HG03575 (cell line): Measurements from ENCODE around the gene CHAT.

Experiments used
- ATAC-seq: cut with Tn5 transposase; IDR thresholded peaks from one replicate; pipeline ENCODE4 v1.9.1; 2021; ENCODE audit not compliant: unreplicated experiment, insufficient number of reproducible peaks, low FRiP score; ENCODE audit errors: extremely low read depth

The CHAT gene

DNA sequence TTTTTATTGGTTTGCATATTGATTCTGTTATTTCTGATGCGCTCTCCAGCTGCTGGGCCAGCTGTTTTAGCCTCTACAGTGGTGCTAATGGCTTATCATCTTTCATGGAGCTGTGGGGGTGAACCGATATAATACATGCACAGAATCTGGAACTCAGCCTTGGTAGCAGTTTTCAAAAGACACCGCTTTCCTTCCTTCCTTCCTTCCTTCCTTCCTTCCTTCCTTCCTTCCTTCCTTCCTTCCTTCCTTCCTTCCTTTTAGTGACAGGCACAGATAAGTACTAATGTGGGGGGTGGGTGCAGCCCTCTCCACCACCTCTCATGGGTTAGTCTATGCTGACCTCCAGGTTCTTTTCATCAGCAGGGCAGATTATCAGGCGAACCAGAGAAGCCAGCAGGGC, 33.7 kb downstream of the CHAT start:
- ATAC-seq: no peak

DNA sequence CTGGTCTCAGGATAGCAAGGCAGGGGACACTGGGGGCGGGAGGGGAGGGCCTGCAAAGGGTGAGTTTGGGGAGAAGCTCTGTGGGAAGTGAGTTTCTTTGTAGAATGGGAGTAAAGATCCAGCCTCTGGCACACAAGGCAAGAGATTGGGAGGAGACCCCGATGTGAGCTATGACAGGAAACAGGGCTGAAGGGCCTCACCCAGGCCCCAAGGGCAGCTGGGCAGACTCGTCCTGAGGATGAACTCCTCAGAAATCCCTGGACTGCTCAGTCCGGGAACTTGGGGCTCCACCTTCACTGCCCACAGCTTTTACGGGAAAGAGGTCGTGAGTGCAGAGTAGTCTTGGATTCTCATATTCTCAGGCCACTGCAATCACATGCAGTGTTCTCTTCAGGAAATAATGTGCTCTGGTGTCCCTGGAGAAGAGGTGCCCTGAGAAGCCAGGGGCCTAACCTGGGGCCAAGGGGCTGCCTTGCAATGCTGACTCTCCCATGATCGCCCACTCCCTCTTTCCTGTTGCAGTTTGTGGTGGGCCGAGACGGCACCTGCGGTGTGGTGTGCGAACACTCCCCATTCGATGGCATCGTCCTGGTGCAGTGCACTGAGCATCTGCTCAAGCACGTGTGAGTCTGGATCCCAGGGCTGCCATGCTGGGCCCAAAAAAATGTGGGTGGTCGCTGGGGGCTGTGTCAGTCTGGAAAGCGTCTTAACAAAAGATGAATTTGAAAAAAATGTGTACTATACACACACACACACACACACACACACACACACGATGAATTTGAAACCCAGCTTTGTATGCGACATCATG, 34.4 kb downstream of the CHAT start:
- no peak for ATAC-seq

DNA sequence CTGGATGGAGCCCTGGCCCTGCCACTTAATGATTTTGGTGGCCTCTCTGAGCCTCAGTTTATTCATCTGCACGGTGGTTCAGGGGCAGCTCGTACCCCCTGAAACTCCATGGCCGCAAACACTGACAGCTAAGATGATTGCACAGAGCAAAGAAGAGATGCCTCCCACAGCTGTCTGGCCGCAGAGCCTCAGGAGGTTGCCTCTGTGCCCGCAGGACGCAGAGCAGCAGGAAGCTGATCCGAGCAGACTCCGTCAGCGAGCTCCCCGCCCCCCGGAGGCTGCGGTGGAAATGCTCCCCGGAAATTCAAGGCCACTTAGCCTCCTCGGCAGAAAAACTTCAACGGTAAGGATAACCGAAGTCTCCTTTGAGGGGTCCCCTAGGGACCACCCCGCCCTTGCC, 35.5 kb downstream of the CHAT start:
- no peak for ATAC-seq

DNA sequence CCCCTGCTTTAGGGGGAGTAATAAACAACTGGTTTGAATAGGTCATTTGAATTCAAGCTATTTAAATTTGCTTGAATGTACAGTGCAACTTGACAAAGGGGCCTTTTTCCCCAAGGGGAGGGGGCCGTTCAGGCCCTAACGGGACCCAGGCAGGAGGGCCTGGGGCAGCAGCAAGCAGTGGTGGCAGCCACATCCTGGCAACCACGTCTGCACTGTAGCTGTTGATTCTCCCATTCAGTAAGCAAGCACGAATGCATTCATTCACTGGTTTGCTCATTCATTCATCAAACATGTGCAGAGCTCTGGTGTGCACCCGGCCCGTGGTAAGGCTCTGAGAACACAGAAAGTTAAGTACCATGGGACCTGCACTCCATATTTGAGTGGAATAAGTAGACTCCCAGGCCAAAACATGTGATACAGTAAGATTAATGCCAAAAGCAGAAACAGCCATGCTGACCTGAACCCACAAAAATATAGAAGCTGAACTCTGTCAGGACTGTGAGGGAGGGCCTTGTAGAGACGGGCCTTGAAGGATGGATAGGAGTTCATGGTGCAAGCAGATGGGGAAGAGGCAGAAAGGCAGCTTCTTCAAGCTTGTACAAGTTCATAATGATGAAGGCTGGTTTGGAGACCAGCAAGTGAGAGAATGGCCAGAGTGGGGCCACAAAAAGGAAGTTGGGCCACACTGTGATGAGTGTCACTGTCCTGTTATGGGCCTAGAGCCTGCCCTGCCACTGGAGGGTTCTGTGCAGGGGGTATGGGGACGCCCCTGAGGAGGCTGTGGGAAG, 36.3 kb downstream of the CHAT start:
- ATAC-seq: no peak

DNA sequence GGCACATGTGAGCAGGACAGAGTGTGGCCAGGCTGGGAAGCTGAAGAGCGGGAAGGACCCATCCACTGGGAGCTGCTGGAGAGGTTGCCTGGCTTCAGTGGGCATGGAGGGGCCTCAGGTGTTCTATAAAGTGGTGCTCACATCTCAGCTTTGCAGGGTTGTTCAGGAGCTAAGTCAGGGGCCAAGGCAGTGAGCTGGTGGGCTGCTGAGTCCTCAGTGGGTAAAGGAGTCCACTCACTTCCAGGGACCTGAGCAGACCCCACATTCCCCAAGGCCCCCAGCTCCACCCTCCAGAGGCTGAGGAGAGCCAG, 36.8 kb downstream of the CHAT start:
- ATAC-seq: no peak

DNA sequence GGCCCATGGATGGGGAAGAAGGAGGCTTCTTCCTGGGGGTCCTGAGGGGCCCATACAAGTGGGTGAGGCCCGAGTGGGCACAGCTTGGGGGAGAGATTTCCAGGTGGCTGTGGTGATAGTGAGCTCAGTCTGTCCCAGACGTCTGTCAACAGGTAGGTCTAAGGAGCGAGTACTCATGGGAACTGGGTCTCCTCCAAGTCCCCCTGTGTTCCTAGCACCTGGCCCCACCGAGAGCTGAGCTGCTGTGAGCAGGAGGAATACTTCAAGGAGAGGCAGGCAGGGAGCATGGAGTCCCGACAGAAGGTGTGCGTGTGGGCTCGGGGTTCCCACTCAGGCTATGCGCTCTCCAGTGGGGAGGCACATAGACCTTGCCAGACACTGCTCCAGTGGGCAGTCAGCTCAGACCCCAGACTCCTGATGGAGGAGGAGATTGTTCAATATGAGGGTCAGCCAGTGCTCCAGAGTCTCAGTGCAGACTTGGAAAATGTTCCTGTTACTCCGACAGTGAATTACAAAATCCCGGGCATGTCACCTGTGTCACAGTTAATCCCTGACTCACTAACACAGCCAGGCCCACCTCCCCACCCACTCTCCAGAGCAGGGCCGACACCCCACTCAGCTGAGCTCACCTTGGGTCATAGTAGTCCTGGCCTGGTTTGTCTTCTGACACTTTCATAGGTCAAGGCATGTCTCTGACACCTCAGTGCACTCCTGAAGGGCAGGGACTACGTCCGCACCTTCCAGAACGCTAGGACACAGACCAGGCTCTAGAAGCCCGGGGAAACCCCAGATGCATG, 37.4 kb downstream of the CHAT start:
- no peak for ATAC-seq

DNA sequence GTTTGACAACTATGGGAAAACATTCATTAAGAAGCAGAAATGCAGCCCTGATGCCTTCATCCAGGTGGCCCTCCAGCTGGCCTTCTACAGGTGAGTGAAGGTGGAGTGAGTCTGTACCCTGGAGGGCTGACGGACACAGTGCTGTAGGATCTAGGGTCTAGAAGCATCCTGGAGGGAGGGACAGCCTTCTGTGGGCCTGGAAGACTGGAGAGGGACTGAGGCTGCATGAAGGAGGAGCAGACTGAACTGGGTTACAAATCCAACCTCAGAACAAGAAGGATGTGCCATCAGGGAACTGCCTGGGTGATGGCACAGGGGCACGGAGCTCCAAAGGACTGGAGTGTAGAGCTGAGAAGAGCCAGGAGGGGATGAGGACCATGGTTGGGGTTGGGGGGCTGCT, 38.1 kb downstream of the CHAT start:
- no peak for ATAC-seq

DNA sequence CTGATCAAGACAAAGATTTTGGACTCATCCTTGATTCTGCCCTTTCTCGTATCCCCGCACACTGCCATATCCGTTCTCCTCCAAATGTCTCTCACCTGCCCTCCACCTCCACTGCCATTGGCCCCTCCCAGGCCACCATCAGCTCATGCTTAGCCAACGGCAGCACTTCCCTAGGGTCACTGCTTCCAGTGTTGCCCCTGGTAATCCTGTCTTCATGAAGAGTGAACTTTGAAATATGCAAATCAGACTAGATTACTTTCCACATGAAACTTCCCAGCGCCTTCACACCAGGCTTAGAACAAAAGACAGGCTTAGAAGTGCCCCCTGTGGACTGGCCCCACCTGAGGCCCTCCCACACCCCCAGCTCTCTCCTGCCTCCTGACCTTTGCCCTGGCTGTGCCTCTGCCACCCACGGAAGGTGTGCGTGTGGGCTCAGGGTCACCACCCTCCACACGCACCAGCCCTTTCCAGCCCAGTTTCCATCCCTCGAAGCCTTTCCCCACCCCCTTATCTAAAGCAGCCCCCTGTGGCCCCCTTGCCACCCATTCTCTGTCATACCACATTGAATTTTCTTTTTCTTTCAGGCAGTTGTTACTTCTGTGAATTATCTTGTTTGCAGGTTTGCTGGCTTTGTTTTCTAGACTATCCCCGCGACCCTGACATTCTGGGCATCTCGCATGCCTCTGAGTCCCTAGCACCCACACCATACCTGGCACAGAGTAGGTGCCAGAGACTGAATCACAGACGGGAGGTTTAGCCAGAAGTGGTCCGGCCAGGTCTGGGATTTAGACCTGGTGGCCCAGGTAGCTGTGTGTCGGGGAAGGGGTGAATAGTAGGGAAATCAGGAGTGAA, 38.8 kb downstream of the CHAT start:
- ATAC-seq: no peak

DNA sequence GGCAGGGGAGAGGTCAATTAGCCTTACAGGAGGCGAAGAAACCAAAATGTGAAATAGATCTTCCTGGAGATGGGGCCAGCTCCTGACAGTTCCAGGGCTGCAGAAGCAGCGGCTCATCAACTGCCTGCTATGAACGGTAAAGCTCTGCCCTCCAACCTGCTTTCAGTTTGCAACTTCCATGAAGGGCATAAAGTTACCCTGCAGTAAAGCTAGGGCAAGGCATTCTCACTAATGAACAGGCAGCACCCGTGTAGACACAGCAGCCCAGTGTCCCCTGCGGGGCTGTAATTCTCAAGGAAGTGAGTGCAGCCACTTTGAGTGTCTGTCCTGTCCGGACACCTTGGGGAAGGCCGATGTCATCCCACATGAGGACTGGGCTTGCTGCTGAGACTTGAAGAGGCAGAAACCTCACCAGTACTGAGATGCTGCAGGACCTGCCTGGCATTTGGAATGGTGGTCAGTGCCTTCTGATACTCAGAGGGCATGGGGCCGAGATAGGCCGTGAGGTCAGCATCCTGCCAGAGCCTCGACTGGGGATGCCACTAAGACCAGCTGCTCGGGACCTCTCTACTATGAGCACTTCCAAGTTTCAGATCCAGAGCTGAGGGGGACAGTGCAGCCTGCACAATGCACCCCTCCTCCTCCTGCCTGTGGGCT, 39.6 kb downstream of the CHAT start:
- ATAC-seq: no peak

DNA sequence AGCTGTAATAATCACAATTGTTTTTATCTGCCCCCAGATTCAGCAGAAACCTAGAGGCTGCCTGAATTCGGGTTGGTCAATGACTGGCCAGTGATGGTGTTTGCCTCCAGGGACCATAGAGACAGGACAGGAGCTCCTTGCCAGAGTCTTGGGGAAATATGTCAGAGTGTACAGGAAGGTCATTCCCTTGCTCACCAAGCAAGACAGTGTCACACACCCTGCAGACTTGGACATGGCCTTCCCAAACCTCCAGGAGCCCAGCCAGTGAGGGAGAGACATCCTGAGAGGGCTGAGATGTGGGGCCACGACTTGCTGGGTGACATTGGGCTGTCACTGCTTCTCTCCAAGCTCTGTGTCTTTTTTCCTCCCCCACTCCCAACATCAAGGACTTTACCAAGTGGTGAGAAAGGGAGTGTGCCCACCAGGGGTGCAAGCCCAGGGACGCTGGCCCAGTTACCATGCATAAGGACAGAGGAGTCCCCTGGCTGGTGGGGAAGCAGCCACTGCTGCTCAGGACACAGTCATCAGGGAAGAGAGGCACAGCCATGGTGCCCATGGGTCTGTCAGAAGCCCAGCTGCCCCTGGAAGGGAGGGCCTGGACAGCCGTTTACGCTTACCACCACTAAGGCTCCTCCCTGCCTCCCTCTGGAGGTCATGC, 40.3 kb downstream of the CHAT start:
- ATAC-seq: no peak

DNA sequence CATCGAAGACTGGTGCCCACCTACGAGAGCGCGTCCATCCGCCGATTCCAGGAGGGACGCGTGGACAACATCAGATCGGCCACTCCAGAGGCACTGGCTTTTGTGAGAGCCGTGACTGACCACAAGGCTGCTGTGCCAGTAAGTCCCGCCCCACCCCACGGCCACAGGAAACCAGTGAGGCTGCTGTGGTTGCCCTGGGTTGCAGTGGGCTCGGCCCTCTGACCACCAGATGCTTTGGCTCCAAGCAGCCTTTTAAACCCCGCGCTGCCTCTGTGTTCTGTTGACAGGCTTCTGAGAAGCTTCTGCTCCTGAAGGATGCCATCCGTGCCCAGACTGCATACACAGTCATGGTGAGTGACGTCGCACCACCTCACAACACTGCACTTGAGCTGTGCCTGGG, 41.3 kb downstream of the CHAT start:
- ATAC-seq: no peak

DNA sequence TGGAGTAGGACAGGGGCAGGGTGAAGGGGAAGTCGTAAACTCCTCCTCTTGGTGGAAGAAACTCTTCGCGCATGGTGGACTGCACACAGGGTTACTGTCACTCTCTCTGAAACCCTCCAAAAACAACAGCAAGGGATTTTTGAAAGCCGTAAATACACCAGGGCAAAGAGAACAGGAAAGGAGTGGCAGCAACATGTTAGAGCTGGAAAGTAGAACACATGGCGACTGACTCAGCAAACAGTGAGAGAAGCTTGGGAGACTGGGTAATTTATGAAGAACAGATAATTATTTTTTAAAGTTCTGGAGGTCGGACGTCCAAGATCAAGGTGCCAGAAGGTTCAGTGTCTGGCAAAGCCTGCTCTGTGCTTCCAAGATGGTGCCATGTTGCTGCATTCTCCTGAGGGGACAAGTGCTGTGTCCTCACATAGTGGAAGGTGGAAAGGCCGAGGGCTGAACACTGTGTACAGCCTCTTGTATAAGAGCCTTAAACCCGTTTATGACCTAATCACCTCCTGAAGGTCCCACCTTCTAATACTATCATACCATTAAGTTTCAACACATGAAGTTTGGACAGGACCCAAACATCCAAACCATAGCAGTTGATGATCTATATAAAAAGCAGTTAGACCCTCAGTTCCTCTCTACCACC, 43.1 kb downstream of the CHAT start:
- ATAC-seq: no peak

DNA sequence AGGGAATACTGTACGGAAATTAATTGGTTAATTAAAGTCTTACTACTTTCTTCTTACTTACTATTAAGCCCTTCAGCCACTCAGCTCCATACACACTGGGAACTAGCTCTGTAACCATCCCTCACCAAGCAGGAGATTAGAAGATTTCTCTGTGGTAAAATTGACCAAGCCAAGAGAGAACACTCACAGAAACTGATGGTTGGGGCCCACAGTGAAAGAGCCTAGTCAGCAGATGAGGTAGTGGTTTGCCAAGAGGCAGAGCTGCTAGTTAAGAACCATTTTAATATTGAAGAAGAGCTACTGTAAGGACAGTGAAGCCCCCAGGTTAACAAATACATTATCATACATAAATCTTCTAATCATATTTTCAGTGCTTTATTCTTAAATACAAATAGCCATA, 43.8 kb downstream of the CHAT start:
- no peak for ATAC-seq

DNA sequence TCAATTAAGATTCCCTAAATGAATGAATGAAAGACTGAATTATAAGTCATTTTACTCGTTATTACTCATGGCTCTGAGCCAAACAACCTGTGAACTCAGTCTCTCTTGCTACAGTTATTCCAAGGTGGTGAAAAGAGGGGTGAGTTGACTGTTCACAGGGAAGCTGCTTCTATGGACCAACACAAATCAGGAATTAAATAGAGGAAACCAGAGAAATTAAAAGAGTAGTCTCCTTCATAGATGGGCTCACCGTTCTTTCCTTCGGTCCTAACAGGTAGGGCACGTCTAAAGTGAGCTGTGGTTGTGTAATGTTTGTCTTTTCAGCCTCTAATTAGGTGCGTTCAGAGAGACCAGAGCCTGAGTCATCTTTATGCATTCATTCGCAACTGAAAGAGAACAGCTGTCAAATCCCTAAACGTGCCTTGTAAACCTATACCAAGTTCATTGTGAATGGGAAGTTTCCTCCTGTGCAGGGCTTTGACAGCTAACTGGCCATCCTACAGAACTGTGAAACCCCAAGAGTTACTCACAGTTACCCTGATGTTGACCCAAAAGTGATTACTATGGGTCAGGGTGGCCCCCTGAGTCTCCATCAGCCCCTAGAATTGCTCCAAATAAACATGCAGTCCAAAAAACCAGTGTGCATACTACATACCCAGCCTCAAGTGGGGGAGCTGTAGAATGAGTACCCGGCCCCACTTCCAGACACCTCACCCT, 47.5 kb downstream of the CHAT start:
- no peak for ATAC-seq

DNA sequence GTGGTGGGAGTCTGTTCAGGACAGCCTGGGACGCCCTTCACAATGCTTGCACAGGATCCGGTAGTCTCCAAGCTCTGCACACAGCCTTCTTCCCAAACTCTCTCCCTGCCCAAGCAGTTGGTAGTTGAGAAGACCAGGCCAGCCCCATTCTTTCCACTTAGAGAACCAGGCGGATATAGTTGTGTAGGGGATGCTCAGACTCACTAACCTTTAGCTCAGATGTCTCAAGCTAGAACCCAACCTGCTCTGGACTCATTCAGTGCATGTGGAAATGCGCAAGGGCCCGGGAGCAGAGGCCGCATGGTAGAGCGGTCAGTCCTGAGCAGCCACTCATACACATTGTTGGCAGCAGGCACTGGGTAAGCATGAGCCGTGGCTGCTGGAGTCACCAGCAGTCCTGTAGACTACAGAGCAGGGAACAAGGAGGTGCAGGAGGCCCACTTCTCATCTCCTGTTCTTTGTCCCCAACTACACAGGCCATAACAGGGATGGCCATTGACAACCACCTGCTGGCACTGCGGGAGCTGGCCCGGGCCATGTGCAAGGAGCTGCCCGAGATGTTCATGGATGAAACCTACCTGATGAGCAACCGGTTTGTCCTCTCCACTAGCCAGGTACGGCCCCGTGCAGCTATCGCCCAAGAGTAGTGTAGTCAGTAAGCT, 48.5 kb downstream of the CHAT start:
- ATAC-seq: no peak

DNA sequence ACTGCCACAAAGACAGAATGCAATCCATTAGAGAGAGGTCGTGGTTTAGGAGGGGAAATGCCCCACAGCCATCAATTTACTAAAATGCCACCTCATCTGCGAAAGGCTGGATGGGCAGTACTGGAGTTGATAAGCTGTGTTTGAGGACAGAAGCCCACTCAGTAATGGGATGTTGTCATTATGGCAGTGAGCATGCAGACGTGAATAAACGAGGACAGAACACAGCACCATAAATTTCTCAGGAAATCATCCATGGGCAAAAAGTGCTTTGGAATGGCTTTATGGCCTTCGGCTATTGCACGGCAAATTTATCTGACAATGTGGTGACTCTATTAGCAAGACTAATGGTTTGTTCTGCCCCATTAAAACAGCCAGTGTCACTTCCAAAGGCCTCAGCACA, 49.8 kb downstream of the CHAT start:
- no peak for ATAC-seq
